HPDE6-E6E7 (cell line): ENCODE data around the gene DNASE1L1.

Source experiments
- DNase-seq: peaks from one replicate; pipeline ENCODE4 v3.0.0; 2011; ENCODE audit warnings: missing footprints; ENCODE audit errors: extremely low spot score

Gene DNASE1L1

GRCh38 chrX:154409222-154409871, at the start of gene DNASE1L1:
TSS of gene DNASE1L1 (minus strand) at chrX:154409254. CDS start at chrX:154405568, 3,686 bp downstream.
- DNase-seq, result peak; percentile 85

GRCh38 chrX:154458116-154458953, 49.3 kb upstream of the DNASE1L1 start, which contains the start of gene PLXNA3:
TSS of gene PLXNA3 (plus strand) at chrX:154458281. CDS start at chrX:154460184, 1,903 bp downstream.
- peak; percentile 70 for DNase-seq

GRCh38 chrX:154457491-154458115, 48.5 kb upstream of the DNASE1L1 start:
- peak; percentile 58 for DNase-seq

- no peak for DNase-seq
Observed at GRCh38 chrX:154452823-154453222, 43.8 kb upstream of the DNASE1L1 start.

- no peak for DNase-seq
Observed at GRCh38 chrX:154450312-154450711, 41.3 kb upstream of the DNASE1L1 start.

- DNase-seq, result no peak
Observed at GRCh38 chrX:154449618-154450017, 40.6 kb upstream of the DNASE1L1 start.

- DNase-seq, result no peak
Observed at GRCh38 chrX:154448484-154448883, 39.4 kb upstream of the DNASE1L1 start.

GRCh38 chrX:154446430-154446829, 37.4 kb upstream of the DNASE1L1 start:
- DNase-seq, result no peak

GRCh38 chrX:154445776-154446175, 36.7 kb upstream of the DNASE1L1 start:
- DNase-seq, result no peak

GRCh38 chrX:154444755-154445246, 35.7 kb upstream of the DNASE1L1 start:
- DNase-seq, result no peak

- DNase-seq, result peak; percentile 81
Observed at GRCh38 chrX:154443992-154444754, 35.1 kb upstream of the DNASE1L1 start, which contains the start of gene FAM50A. TSS of gene FAM50A (plus strand) at chrX:154444141. CDS start at chrX:154444236, 95 bp downstream.

- no peak for DNase-seq
Observed at GRCh38 chrX:154443479-154443910, 34.4 kb upstream of the DNASE1L1 start.

- peak; percentile 93 for DNase-seq
Observed at GRCh38 chrX:154441984-154442707, 33.1 kb upstream of the DNASE1L1 start.

- DNase-seq, result no peak
Observed at GRCh38 chrX:154441564-154441963, 32.5 kb upstream of the DNASE1L1 start.

- DNase-seq, result no peak
Observed at GRCh38 chrX:154440623-154441357, 31.7 kb upstream of the DNASE1L1 start.

GRCh38 chrX:154439841-154440240, 30.8 kb upstream of the DNASE1L1 start:
- DNase-seq, result no peak

- no peak for DNase-seq
Observed at GRCh38 chrX:154437971-154438893, 29.2 kb upstream of the DNASE1L1 start.

- DNase-seq, result peak; percentile 60
Observed at GRCh38 chrX:154436983-154437752, 28.1 kb upstream of the DNASE1L1 start, which contains the start of gene GDI1. TSS of gene GDI1 (plus strand) at chrX:154437154. CDS start at chrX:154437255, 101 bp downstream.
